Keratinocyte (primary cell): Measurements from ENCODE around the gene AQP5.

ENCODE experiments used
- EZH2 ChIP-seq: IDR thresholded peaks from one replicate; pipeline ENCODE4 v1.6.1; 2012; ENCODE audit warnings: inconsistent platforms, mild to moderate bottlenecking, low read length, moderate library complexity
- TF ChIP-seq, protein P1 (sequence below), 3 experiments: IDR thresholded peaks in 1 of 3; conservative IDR thresholded peaks in 1 of 3; optimal IDR thresholded peaks in 1 of 3; 2 replicates in 2 of 3; 3 replicates in 1 of 3; pipeline versions ENCODE3 to v1.5.1; 2011; ENCODE audit warnings: low read length in 3 of 3, mild to moderate bottlenecking in 3 of 3, moderate library complexity in 2 of 3, control low read depth in 1 of 3, inconsistent platforms in 1 of 3; ENCODE audit not compliant: insufficient read depth in 2 of 3; ENCODE audit errors: extremely low read depth in 1 of 3

GRCh38 chr12:50006754-50007442 lies 45.2 kb downstream of the AQP5 start:
- TF ChIP-seq, protein P1, sequence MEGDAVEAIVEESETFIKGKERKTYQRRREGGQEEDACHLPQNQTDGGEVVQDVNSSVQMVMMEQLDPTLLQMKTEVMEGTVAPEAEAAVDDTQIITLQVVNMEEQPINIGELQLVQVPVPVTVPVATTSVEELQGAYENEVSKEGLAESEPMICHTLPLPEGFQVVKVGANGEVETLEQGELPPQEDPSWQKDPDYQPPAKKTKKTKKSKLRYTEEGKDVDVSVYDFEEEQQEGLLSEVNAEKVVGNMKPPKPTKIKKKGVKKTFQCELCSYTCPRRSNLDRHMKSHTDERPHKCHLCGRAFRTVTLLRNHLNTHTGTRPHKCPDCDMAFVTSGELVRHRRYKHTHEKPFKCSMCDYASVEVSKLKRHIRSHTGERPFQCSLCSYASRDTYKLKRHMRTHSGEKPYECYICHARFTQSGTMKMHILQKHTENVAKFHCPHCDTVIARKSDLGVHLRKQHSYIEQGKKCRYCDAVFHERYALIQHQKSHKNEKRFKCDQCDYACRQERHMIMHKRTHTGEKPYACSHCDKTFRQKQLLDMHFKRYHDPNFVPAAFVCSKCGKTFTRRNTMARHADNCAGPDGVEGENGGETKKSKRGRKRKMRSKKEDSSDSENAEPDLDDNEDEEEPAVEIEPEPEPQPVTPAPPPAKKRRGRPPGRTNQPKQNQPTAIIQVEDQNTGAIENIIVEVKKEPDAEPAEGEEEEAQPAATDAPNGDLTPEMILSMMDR (optimal IDR thresholded peaks at IDR 0.05 in 1 of 3, IDR thresholded peaks at IDR 0.05 in 1 of 3, conservative IDR thresholded peaks at IDR 0.05 in 1 of 3; ENCODE audit: extremely low read depth in 1 of 3, insufficient read depth in 2 of 3, low read length in 3 of 3), result no peak
- no peak for TF ChIP-seq EZH2
